ENCODE data around the gene TEX26. TPM values are rescaled to one million over a fixed set of nuclear protein-coding genes. Genes with fewer than 3 reads are reported as not detected.

Gene TEX26
- total and polyA plus RNA-seq, 12 donors: 0.10 to 1.1 (median 0.51) TPM; not detected in 8

DNA sequence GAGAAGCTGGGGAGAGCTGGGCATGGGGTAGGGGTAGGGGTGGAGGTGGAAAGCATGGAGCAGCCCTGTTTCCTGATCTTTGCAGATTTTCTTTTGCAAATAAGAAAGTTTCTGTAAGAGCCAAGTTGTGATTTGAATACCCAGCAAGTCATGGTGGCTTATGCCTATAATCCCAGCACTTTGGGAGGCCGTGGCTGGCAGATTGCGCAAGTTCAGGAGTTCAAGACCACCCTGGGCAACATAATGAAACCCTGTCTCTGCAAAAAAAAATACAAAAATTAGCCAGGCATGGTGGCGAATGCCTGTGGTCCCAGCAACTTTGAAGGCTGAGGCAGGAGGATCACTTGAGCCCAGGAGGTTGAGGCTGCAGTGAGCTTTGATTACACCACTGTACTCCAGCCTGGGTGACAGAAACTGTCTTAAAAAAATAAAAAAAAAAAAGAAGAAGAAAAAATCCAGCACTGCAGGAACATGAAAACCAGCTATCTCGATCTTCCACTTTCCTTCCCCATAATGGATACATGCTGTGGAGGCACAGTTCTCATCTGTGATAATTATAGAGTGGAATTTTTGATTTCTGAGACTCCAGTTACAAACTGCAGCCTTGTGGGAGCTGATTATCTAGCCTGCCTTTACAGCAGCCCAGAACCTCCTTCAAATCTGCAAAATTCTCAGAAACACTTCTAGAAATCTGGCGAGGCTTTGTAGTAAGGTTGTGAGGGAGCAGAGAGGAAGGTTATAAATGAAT lies 12.1 kb upstream of the TEX26 start:
- intact Hi-C loops (cut with DNase I): no loop called here
- no peaks in the 10 kb centered on the region for H3K27me3 ChIP-seq
- no peak for DNase-seq
- H3K4me3 ChIP-seq: no peak overlapping the region
- H3K9me3 ChIP-seq (replicated peaks in 1 of 3): no peaks in the 10 kb centered on the region
- H3K27ac ChIP-seq: no peak overlapping the region
- H3K36me3 ChIP-seq (replicated peaks in 1 of 2): no peaks in the 10 kb centered on the region
- 84 to 93% (median 88%) methylated on average over 5 of the region's 5 CpGs for WGBS, 4 donors
- TF ChIP-seq, protein P1, sequence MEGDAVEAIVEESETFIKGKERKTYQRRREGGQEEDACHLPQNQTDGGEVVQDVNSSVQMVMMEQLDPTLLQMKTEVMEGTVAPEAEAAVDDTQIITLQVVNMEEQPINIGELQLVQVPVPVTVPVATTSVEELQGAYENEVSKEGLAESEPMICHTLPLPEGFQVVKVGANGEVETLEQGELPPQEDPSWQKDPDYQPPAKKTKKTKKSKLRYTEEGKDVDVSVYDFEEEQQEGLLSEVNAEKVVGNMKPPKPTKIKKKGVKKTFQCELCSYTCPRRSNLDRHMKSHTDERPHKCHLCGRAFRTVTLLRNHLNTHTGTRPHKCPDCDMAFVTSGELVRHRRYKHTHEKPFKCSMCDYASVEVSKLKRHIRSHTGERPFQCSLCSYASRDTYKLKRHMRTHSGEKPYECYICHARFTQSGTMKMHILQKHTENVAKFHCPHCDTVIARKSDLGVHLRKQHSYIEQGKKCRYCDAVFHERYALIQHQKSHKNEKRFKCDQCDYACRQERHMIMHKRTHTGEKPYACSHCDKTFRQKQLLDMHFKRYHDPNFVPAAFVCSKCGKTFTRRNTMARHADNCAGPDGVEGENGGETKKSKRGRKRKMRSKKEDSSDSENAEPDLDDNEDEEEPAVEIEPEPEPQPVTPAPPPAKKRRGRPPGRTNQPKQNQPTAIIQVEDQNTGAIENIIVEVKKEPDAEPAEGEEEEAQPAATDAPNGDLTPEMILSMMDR (IDR thresholded peaks at IDR 0.05): no peak
- no peak for TF ChIP-seq POLR2A (IDR thresholded peaks at IDR 0.05)
- H3K4me1 ChIP-seq (replicated peaks in 1 of 2): no peaks in the 10 kb centered on the region

DNA sequence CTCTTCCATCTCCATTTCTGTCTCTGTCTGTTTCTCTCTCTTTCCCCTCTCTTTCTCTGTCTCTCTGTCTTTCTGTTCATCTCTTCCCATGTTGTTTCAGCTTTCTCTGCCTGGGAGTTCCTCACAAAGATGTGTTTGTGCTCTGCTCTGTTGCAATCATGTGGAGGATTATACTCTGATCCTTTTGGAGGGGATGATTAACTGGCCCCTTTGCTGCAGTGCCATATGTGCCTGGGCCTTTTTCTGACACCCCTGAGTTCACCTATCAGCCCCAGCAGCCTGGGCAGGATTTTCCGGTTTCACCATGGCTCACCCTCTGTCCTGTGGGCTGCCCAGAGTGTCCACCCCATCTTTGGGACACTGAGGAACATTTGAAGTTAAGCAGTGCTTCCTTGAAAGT lies 9.0 kb upstream of the TEX26 start:
- DNase-seq: no peak
- TF ChIP-seq, protein P1 (IDR thresholded peaks at IDR 0.05): no peak
- no peak for TF ChIP-seq POLR2A (IDR thresholded peaks at IDR 0.05)
- Histone ChIP-seq H3K9me3 (replicated peaks in 1 of 3) (no peaks in the 10 kb centered on the region), H3K4me1 (replicated peaks in 1 of 2) (no peaks in the 10 kb centered on the region), H3K27ac (no peak overlapping the region), H3K36me3 (replicated peaks in 1 of 2) (no peaks in the 10 kb centered on the region), H3K4me3 (no peak overlapping the region), H3K27me3 (no peaks in the 10 kb centered on the region)
- intact Hi-C loops (cut with DNase I): no loop called here
- WGBS, 4 donors: 82 to 88% (median 87%) methylated on average over 1 of the region's 1 CpG

DNA sequence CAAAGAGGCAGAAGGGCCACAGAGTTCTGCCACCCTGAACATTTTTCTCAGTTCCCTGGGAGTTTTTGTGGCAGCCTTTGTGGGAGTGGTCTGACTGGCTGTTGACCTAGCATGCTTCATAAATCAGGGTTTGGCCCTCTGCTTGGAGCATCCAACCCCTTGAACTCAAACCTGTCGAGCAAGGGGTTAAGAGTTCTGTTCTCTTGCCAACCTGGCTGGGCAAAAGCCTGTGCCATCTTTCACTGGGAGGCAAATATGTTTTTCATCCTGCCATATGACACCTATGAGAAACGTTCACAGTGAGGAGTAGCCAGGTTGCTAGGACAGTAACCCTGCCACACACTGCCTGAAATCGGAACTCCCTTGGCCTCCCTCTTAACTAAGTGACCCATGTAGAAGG lies 7.7 kb upstream of the TEX26 start:
- Histone ChIP-seq H3K9me3 (replicated peaks in 1 of 3) (no peaks in the 10 kb centered on the region), H3K27me3 (no peaks in the 10 kb centered on the region), H3K4me1 (replicated peaks in 1 of 2) (no peaks in the 10 kb centered on the region), H3K27ac (no peak overlapping the region), H3K36me3 (replicated peaks in 1 of 2) (no peaks in the 10 kb centered on the region), H3K4me3 (no peak overlapping the region)
- intact Hi-C loops (cut with DNase I): no loop called here
- 69 to 85% (median 77%) methylated on average over 3 of the region's 3 CpGs for WGBS, 4 donors
- TF ChIP-seq, protein P1 (IDR thresholded peaks at IDR 0.05): no peak
- no peak for TF ChIP-seq POLR2A (IDR thresholded peaks at IDR 0.05)
- DNase-seq: no peak

DNA sequence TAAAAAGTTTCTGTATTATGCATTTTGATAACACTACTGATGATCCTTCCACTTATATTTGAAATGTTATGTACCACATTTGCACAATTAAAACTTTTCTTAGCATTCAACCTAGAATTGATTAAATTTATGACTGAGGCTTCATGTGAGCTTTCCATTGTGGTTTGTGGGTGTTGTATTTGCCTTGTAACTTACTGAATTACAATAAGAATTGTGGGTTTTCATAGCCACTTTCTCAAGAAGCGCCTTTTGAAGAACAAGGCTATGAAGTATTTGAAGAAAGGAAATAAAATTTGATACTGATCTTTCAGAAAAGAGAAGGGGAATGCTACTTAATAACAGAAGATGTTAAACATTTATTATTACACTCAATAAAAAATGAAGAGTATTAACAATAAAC lies 7.0 kb upstream of the TEX26 start:
- Histone ChIP-seq H3K27me3 (no peaks in the 10 kb centered on the region), H3K27ac (no peak overlapping the region), H3K9me3 (replicated peaks in 1 of 3) (no peaks in the 10 kb centered on the region), H3K4me1 (replicated peaks in 1 of 2) (no peaks in the 10 kb centered on the region), H3K36me3 (replicated peaks in 1 of 2) (no peaks in the 10 kb centered on the region), H3K4me3 (no peak overlapping the region)
- WGBS, 4 donors: 86 to 92% (median 88%) methylated on average over 1 of the region's 1 CpG
- TF ChIP-seq POLR2A (IDR thresholded peaks at IDR 0.05): no peak
- TF ChIP-seq, protein P1 (IDR thresholded peaks at IDR 0.05): no peak
- no peak for DNase-seq
- intact Hi-C loops (cut with DNase I): no loop called here

Measured in adrenal gland (tissue), 12 donors.